ENCODE data around the gene LCK.
A peak's percentile ranks its signal among the peaks of the same experiment; 100 is the strongest.

LCK gene

GRCh38 chr1:32250893-32251716, at the start of gene LCK:
Gene LCK, plus strand, starts transcription at chr1:32251265. Its CDS starts 23,065 bp downstream, at chr1:32274330.
- no peak for DNase-seq (ENCODE audit: low read depth)

- DNase-seq (ENCODE audit: low read depth) = no peak
These were observed 46.1 kb upstream of the LCK start for GRCh38 chr1:32204943-32205361.

GRCh38 chr1:32205401-32206370, 45.4 kb upstream of the LCK start, which contains the start of gene IQCC:
Gene IQCC, plus strand, starts transcription at chr1:32205671. Its CDS starts 11 bp downstream, at chr1:32205682.
- peak; percentile 77 for DNase-seq (ENCODE audit: low read depth)

DNA sequence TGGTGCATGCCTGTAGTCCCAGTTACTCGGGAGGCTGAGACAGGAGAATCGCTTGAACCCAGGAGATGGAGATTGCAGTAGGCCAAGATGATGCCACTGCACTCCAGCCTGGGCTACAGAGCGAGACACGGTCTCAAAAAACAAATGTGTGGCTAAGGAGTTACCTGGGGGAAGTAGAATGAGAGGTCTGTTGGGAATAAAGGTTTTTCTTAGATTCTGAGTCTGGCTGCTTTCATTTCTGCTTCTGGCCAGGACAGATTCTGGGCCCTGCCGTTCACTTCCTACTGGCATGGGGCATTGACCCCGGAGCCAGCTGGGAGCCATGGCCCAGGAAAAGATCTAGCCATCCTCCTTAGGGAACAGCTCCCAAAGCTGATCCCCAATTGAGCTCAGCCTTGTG, 42.6 kb upstream of the LCK start:
- DNase-seq (ENCODE audit: low read depth) = no peak

DNA sequence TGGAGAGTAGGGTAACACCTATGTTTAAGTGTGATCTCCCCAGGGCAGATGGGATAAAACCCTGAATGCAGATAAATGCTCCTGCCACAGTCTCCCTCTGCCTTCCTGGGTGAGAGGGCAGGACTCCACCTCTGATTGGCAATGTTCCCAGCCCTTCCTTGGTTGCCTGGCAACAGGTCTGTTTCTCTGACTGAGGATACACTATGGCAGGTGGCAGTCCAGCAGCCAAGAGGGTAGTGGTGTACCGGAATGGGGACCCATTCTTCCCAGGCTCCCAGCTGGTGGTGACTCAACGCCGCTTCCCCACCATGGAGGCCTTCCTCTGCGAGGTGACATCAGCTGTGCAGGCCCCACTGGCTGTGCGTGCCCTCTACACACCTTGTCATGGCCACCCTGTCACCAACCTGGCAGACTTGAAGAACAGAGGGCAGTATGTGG, 42.2 kb upstream of the LCK start, which contains the start of gene DCDC2B:
DCDC2B (plus strand) TSS at position 199 of the 438 bp plus-strand sequence; CDS start at position 204, 5 bp downstream.
- no peak for DNase-seq (ENCODE audit: low read depth)

DNA sequence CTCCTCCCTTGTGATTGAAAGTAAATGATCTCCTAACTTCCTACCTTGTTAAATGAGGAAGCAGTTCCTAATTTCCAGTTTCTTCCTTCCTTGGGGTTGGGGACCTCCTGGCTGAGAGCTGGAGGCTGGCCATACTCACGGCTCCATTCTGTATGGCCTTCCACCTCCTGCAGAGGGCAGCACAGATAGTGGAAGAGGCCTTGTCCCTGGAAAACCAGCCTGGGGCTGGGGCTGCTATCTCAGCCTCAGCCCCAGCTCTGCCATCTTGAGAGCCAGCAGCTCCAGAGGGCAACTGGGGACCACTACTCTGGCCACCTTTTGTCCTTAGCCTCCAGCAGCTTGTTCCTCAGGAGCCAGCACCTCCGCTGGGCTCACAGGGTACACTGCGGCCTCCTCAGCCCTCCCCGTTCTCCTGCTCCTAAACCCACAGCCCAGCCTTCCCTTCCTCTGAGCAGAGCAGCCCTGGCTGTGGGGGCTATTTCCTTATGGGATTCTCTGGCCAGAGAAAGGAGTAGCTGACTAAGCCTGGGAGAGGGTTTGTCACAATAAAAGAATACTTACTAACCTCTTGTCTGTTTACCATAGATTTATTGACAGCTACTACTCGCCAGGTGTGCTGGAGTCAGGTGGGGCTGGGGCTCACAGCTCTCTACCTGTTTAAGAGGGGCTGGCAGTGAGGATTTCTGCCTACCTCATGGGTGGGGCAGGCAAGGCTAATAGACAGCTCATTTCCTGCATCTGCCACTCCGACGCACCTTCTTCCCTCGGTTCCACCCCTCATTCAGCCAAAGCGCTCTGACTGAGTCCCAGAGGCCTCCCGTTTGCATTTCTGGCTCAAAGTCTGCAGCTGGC, 35.2 kb upstream of the LCK start:
- DNase-seq (ENCODE audit: low read depth) = no peak

GRCh38 chr1:32216566-32216965, 34.5 kb upstream of the LCK start:
- DNase-seq (ENCODE audit: low read depth) = no peak

DNA sequence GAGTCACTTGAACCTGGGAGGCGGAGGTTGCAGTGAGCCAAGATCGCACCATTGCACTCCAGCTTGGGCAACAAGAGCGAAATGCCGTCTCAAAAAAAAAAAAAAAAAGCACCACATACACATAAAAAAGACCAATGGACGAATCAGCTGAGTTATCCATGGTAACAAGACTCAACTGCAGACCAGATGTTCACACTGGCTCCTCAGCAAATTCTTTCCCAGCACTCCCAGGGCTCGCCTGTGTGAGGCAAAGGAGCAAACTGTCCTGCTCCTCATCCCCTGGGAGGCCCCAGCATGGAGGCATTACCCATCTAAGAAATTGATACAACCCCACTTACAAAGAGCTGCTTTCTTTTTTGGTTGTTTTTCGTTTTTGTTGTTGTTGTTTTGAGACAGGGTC, 32.0 kb upstream of the LCK start:
- DNase-seq (ENCODE audit: low read depth) = no peak

GRCh38 chr1:32220746-32221580, 30.1 kb upstream of the LCK start:
- no peak for DNase-seq (ENCODE audit: low read depth)

- no peak for DNase-seq (ENCODE audit: low read depth)
These were observed 29.5 kb upstream of the LCK start for GRCh38 chr1:32221581-32221979.

DNA sequence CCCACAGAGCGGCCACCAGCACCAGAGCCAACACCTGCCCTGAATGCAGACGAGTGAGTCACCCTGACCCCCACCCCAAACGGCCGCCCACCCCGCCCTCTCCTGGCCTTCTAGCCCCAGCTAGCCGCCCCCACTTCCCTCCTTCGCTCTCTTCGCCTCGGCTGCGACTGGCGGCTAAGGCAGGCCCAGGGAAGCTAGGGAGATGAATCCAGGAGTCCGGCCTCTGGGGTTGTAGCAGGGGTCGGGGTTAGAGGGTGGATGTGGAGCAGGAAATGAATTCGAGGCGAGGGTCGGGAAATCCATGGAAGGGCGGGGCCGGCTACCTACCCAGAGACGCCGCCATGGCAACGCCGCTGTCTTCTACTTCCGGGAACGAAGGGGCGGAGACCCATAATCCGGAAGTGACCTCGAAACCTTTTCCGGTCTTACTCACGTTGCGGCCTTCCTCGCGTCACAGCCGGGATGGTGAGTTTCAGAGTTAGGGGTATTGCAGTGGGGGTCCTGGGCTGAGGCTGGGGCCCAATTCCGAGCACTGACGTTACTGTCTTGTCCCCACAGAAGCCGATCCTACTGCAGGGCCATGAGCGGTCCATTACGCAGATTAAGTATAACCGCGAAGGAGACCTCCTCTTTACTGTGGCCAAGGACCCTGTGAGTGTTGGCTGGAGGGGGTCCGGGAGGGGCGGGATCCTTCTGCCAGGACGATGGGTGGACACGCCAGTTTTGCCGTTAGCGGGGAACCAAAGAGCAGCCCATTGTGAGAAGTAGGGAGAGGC, 28.9 kb upstream of the LCK start, which contains the start of the genes EIF3I and TMEM234:
EIF3I (plus strand) TSS at position 428 of the 776 bp plus-strand sequence; CDS start at position 463, 35 bp downstream.
TMEM234 (minus strand) TSS at position 374 of the 776 bp plus-strand sequence; CDS start at position 343, 31 bp downstream.
- DNase-seq (ENCODE audit: low read depth) = peak; percentile 84

- DNase-seq (ENCODE audit: low read depth) = no peak
These were observed 27.4 kb upstream of the LCK start for GRCh38 chr1:32223683-32224082.

DNA sequence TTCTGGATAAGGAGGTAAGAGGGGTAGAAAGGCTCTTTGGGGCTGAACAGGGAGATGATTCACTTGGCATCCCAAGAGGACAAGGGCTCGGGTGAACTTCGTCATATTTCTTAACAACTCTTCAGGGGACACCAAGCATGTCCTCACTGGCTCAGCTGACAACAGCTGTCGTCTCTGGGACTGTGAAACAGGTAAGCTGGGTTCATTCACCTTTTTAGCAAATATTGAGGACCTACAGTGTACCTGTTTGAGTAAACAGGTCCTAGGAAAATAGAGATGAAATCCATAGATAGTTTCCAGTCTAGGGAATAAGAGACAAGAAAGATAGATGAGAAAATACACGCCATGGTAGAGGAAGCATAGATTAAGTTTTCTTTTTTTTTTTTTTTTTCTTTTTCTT, 26.8 kb upstream of the LCK start:
- DNase-seq (ENCODE audit: low read depth) = no peak

DNA sequence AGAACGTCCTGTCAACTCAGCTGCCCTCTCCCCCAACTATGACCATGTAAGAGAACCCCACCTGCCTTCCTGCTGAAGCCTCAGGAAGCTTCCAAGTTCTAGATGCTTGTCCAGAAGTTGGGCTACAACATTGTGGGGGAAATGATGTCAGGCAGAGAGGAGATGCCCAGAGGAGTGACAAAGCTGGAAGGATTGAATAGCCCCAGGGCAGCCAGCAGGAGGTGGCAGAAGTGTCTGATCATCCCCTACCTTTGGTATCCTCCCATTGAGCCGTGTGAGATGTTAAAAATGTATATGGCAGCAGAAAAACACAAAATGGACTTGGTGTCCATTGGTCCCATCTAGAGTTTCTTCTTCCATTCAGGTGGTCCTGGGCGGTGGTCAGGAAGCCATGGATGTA, 22.3 kb upstream of the LCK start:
- DNase-seq (ENCODE audit: low read depth) = no peak

- no peak for DNase-seq (ENCODE audit: low read depth)
These were observed 19.1 kb upstream of the LCK start for GRCh38 chr1:32231843-32232432.

- no peak for DNase-seq (ENCODE audit: low read depth)
These were observed 18.3 kb upstream of the LCK start for GRCh38 chr1:32232558-32233304.

DNA sequence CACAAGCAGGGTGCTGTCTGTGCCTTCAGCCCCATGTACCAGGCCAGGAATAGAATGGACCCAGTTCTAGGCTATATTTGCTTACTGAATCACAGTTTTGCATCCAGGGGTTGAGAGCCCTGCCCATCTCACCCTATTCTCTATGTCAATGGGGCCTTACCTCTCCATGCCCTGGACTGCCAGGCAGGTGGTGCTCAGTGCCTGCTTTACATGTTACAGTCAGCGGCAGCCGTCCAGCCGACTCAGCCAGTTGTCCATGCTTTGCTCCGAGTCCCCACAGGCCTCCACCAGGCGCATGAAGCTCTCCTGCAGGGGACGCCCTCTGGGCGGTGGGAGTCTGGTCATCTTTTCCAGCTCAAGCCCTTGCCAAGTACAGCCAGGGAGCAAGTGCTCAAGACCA, 16.3 kb upstream of the LCK start:
- no peak for DNase-seq (ENCODE audit: low read depth)

- no peak for DNase-seq (ENCODE audit: low read depth)
These were observed 11.7 kb upstream of the LCK start for GRCh38 chr1:32239337-32239736.

DNA sequence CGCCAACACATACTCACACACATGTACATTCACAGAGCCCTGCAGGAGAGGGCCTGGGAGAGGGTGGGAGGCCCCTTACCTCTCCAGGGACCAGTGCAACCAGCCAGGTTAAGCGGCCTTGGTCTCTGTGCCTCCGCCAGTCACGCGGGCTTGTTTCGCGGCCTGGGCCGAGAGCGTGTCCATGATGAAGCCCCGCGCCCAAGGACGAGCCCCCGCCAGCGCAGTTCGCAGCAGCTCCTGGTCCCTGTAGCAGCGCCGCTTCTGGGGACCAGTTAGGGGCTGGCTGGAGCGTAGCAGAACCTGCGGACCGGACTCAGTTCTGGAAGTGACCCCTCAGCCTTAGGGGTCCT, 11.3 kb upstream of the LCK start:
- DNase-seq (ENCODE audit: low read depth) = no peak
